Stimulated activated naive CD4-positive, alpha-beta T cell treated with Interleukin-2 at 50 U/mL for 16 hours (primary cell): ENCODE results near the gene SHISA7.
"Not testable (repeated sequence)": the region's sequence is repeated elsewhere in the genome, so short reads cannot be mapped to it uniquely, and the experiment has no call there.

Experiments
- DNase-seq: peaks from one replicate; lab custom pipeline; 2025; lab: John Stamatoyannopoulos, UW

SHISA7 gene

DNA sequence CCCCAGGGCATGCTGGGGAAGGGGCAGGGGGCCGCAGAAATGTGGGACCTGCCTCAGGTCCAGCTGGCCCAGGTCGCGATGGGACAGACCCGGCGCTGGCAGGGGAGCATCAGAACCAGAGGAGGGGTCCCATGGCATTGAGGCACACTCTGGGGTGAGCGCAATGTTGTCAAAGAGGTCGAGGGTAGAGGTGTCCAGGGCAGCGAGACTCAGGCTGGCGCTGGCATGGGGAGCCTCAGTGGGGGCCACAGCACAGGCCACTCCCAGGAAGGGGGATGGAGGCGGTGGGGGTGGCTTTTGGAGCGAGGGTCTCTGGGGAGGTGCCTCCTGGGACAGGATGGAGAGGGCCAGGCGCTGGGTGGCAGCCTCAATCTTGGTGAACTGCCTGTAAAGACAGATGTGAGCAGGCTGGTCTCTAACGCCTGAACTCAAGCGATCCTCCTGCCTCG, 20.5 kb upstream of the SHISA7 start:
- no peak for DNase-seq

GRCh38 chr19:55462722-55463121, 19.6 kb upstream of the SHISA7 start:
- no peak for DNase-seq

GRCh38 chr19:55461974-55462626, 19.0 kb upstream of the SHISA7 start:
- no peak for DNase-seq

DNA sequence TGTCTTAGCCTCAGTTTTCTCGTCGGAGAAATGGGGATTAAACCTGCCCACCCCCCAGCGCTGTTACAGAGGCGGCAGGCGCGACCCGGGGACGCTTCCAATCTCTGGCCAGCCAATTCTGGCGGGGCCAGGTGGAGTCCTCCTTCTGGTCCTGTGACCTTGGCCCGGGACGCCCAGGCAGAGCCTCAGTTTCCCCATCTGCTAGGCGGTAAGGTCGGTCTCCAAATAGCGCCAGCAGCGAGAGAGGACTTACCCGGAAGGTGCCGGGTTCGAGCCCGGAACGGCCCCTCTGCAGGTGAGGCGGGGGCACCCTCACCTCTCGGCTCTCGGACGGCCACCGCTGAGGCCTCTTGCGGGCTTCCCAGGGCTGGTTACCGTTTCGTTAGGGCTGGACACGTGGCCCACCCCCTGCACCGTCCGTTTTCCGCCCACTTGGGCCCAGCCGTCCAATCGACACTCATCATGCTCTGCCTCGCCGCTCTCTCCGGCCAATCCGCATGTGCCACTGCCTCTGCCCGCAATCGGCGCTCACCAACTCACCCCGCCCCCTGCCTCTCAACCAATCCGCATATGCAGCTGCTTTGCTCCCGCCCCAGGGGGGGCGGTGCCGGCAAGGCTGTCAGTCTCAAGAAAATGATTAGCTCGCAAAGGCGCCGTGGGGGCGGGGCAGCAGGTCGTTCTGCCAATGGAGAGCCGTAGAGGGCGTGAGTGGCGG, 18.3 kb upstream of the SHISA7 start, which contains the start of gene ISOC2:
Gene ISOC2, minus strand, starts transcription at position 384 of the 715 bp plus-strand sequence. CDS start 5,156 bp downstream, outside the sequence.
- peak; percentile 100 for DNase-seq

- DNase-seq = peak; percentile 15
Observed at GRCh38 chr19:55460670-55461258, 17.7 kb upstream of the SHISA7 start.

- no peak for DNase-seq
Observed at GRCh38 chr19:55459950-55460657, 17.0 kb upstream of the SHISA7 start.

DNA sequence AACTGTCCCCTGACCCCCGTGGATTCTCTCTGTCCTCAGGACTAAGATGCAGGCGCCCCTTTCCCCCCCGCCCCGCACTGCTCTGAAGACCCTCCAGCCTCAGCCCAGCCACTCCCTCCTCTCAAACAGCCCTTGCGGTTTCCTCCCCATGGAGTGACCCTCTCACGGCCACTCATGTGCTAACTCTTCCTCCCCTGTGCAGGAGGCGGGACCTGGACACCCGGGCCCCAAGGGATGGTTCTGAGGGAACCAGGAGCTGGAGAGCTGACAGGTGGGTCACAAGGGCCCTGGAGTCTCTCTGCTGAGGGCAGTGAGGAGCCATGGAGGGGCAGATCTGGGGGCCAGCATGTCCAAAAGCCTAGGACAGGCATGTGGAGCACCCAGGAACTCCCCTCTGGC, 16.4 kb upstream of the SHISA7 start:
- DNase-seq = no peak

DNA sequence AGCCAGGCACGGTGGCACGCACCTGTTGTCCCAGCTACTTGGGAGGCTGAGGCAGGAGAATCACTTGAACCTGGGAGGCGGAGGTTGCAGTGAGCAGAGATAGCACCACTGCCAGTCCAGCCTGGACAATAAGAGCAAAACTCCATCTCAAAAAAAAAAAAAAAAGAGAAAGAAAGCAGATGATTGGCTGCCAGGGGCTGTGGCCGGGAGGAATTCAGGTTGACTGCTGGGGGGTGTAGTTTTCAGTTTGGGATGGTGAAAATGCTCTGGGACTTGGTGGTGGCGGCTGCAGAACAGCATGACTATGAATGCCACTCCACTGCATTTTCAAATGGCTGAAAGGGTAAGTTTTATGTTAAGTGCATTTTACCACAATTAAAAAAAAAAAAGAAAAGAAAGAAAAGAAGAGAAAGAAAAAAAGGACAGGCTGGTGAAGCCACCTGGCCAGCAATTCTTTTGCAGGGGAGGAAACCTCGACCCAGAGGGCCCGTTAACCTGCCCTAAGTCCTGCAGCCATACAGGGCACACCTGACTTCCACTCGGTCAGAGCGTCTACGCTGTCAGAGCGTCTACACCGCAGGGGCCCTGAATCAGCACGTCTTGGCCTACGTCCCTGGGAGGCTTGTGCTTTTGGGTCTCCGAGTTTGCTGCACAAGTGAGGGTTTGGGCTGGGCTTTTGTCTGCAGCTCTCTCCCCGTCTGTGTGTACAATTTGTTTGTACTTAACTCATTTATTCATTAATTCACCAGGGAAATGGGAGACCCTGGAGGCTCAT, 14.8 kb upstream of the SHISA7 start:
- DNase-seq = no peak

- DNase-seq = no peak
Observed at GRCh38 chr19:55456347-55456746, 13.2 kb upstream of the SHISA7 start.

DNA sequence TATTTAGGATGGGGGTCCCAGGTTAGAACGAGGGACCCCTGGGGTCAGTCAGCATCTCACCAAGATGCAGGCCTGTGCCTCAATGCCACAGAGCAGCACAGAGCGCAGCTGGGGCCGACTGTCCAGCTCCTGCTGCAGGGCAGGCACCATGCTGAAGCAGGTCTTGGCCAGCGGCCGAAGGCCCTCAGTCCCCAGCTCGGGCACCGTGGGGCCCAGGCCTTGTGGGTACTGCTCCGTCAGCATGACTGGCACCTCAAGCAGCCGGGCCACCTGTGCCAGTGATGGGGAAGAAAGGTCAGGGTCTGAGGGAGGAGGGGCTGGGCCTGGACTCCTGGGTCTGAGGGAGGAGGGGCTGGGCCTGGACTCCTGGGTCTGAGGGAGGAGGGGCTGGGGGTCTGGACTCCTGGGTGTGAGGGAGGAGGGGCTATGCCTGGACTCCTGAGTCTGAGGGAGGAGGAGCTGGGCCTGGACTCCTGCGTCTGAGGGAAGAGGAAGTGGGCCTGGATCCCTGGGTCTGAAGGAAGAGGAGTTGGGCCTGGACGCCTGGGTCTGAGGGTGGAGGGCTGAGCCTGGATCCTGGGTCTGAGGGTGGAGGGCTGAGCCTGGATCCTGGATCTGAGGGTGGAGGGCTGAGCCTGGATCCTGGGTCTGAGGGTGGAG, 12.6 kb upstream of the SHISA7 start:
- no peak for DNase-seq

DNA sequence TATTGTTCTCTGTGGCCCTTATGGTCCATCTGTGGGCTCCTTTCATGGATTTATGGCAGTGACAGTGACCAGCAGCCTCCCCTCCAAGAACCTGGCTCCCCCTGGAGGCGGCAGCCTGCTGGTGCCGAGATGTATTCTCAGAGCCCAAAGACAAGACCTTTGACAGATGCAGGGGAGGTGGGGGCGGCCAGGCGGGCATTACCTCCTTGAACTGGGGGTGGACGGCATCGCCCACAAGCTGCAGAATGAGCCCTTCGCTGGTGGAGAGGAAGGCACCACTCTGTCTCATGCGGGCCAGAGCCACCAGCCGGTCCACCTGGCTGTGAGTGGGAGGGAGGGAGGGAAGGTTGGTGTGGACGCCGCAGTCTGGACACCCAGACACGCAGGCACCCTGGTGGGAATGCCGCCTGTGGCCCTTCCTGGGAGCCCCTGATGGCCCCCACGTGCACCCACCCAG, 11.7 kb upstream of the SHISA7 start:
- DNase-seq = peak; percentile 5

- DNase-seq = no peak
Observed at GRCh38 chr19:55453511-55454260, 10.6 kb upstream of the SHISA7 start.

DNA sequence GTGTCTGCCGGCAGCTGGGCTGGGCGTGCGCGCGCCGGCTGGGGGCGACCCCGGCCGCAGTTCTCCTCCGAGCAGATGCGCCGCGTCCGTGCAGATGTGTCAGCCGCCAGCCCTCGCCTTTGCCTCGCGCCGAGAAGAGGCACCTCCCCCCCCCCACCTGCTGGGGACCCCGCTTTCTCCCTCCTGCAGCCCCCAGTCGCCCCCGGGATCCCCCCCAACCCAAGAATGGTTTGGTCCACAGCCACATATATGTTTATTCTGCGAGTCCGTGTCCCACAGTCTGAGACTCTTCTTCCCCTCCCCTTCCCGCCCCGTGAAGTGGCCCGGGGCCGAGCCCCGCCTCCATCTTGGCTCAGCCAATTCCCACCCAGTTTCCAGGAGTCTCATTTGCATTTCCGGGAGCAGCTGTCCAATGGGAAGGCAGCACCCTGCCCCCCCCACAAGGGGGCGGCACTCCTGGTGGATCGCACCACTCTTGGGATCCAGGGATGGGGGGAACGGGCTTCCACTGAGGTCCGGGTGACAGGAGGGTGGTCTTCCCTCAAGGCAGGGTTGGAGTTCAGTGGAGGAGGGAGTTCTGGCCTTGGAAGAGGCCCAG, 9.7 kb upstream of the SHISA7 start:
- no peak for DNase-seq

- no peak for DNase-seq
Observed at GRCh38 chr19:55451965-55452748, 9.1 kb upstream of the SHISA7 start.

DNA sequence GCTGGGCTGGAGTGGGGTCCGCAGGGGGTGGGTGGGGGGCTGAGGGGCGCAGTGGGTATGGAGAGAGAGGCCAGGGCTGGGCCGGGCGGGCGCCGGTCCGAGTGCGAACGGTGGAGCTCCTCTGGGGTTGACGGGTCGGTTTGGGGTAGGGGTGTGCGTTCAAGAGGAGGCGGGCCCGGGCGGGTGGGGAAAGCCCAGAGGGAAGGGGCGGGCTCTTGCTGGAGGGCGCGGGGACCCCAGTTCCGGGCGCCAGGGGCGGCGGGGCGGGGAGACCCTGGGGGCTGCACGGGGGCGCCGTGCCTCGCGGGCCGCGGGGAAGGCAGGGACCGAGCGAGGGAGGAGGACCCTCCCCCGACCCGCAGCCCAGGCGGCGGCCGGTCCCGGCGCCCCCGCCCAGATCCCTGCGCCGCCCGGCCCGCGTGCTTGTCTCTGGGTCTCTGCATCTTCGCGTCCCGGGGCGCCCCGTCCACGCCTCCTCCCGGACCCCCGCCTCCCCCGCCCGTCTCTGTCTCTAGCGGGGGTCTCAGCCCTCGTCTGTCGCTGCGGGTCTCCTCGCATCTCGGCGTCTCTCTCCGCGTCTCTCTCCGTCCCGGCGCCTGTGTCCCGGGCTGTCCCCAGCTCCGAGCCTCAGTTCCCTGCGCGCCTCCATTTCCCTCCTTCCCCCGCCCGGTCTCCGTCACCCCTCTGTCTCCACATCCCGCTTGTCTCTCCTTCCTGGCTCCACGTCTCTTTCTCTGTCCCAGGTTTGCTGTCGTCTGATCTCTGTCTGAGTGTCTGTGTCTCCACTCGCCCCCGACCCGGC, 8.3 kb upstream of the SHISA7 start:
- DNase-seq = no peak

- DNase-seq = no peak
Observed at GRCh38 chr19:55449469-55449868, 6.4 kb upstream of the SHISA7 start.

GRCh38 chr19:55448175-55448490, 5.0 kb upstream of the SHISA7 start:
- DNase-seq = not testable (repeated sequence)

DNA sequence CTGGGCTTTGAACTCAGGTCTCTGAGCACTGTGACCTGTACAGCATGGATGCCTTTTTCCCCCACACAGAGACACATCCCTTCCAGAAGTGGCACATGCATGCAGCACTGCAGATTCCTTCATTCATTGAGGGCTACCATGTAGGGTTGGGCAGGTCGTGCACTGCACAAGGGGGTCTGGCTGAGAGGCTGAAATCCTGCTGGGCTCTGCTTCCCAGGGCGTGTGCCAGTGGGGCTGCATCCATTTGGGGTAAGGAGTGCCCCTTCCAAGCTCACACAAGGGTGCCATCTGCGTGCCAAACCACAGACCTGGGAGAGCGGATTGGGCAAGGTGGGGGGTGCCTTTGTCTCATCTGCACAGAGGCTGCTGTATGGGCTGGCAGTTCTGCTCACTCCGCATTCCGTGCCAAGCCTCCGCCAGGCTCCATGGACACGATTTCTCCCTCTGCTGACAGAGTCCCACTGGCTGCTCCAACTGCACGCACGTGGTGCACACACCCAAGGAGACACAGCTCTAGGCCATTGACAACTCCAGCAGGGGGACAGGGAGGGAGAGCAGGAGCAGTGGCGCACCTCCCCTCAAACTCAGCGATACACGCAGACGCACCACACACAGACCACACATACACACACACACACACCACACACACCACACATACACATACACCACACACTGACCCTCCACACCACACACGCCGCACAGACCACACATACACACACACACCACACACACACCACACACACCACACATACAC, 4.5 kb upstream of the SHISA7 start:
- DNase-seq = no peak
